HCT116 (cell line): Measurements from ENCODE around the gene ERC2. TPM values are rescaled to one million over a fixed set of nuclear protein-coding genes. Genes with fewer than 3 reads are reported as not detected.

ENCODE experiments used
- ATAC-seq: fragments of 200-7000 bp; cut with Tn5 transposase; 2 replicates; pipeline ENCODE4 v1.9.1; 2020; ENCODE audit warnings: mild to moderate bottlenecking, moderate library complexity
- BruUV-seq: library from RNA; stranded (reverse); fragments of 400-500 nt; replicated peaks from 2 replicates; lab custom pipeline; 2021; lab: Mats Ljungman, UMichigan
- CTCF ChIA-PET: fragments of 300-600 bp; sonication (Branson Sonifier 250); formaldehyde crosslinking; loops from one replicate; lab custom pipeline; 2021; ENCODE audit warnings: antibody characterized with exemption; lab: Charles Lee
- POLR2A ChIA-PET: fragments of 300-600, 350-600 bp; sonication (Branson Sonifier 250); formaldehyde crosslinking; loops from one replicate; lab custom pipeline; 2021; ENCODE audit warnings: antibody characterized with exemption; lab: Charles Lee
- RAD21 ChIA-PET, 2 experiments: fragments of 300-600 bp; sonication (Branson Sonifier 250); formaldehyde crosslinking; loops; one replicate each; lab custom pipeline; 2023; ENCODE audit warnings: low total read pairs in 2 of 2; ENCODE audit not compliant: uncharacterized antibody in 2 of 2, unreplicated experiment in 2 of 2, low non-redundant PET in 1 of 2; lab: Charles Lee
- DNase-seq: peaks from one replicate; pipeline ENCODE4 v3.0.0-alpha.2; 2010; ENCODE audit warnings: low read depth, low spot score
- H2AFZ ChIP-seq: fragments of 200-600 bp; shearing (Covaris generic), sonication (generic); 2 replicates; pipeline ENCODE4 v1.6.1; 2017; ENCODE audit warnings: low read depth, mixed run types, mixed read lengths, antibody characterized with exemption, low read length; ENCODE audit not compliant: poor library complexity, severe bottlenecking
- H3K27ac ChIP-seq: 2 replicates; pipeline ENCODE4 v1.5.1; 2012; ENCODE audit warnings: low read depth, low read length
- H3K27me3 ChIP-seq: fragments of 200-600 bp; sonication (generic); 2 replicates; pipeline ENCODE4 v1.6.1; 2016; ENCODE audit warnings: mixed run types, low read length, mixed read lengths; ENCODE audit not compliant: insufficient read depth
- H3K36me3 ChIP-seq, 2 experiments: fragments of 200-500 bp in 1 of 2; fragments of 200-600 bp in 1 of 2; sonication (Bioruptor generic) in 1 of 2; sonication (generic) in 1 of 2; 2 replicates each; pipeline versions ENCODE4 v1.5.1 to v1.6.1; 2014 to 2016; ENCODE audit warnings: low read length in 2 of 2, inconsistent platforms in 1 of 2, mixed read lengths in 1 of 2, mixed run types in 1 of 2; ENCODE audit not compliant: insufficient read depth in 2 of 2, control insufficient read depth in 1 of 2
- H3K4me1 ChIP-seq, 2 experiments: fragments of 200-600 bp in 1 of 2; sonication (generic) in 1 of 2; 2 replicates each; pipeline versions ENCODE4 v1.5.1 to v1.6.1; 2012 to 2017; ENCODE audit warnings: low read length in 2 of 2, inconsistent platforms in 1 of 2, mild to moderate bottlenecking in 1 of 2, mixed read lengths in 1 of 2, mixed run types in 1 of 2, moderate library complexity in 1 of 2; ENCODE audit not compliant: insufficient read depth in 2 of 2, control insufficient read depth in 1 of 2
- H3K4me2 ChIP-seq: fragments of 200-600 bp; sonication (generic); 2 replicates; pipeline ENCODE4 v1.6.1; 2017; ENCODE audit warnings: mixed run types, low read length, mixed read lengths
- H3K4me3 ChIP-seq, 2 experiments: fragments of 200-600 bp in 1 of 2; sonication (generic) in 1 of 2; replicated peaks in 1 of 2; 2 replicates each; pipeline ENCODE4 v1.5.1; 2011 to 2016; ENCODE audit warnings: low read length in 2 of 2, control low read depth in 1 of 2, low read depth in 1 of 2, mild to moderate bottlenecking in 1 of 2, mixed read lengths in 1 of 2, mixed run types in 1 of 2
- H3K79me2 ChIP-seq: fragments of 200-600 bp; sonication (generic); 2 replicates; pipeline ENCODE4 v1.6.1; 2017; ENCODE audit warnings: mild to moderate bottlenecking, mixed run types, low read length, moderate library complexity, mixed read lengths; ENCODE audit not compliant: insufficient read depth
- H3K9ac ChIP-seq: fragments of 200-600 bp; sonication (generic); 2 replicates; pipeline ENCODE4 v1.6.1; 2016; ENCODE audit warnings: low read length, mixed read lengths
- H3K9me2 ChIP-seq: fragments of 200-600 bp; sonication (generic), shearing (Covaris generic); 2 replicates; pipeline ENCODE4 v1.6.1; 2017; ENCODE audit warnings: mixed run types, mild to moderate bottlenecking, moderate library complexity; ENCODE audit not compliant: insufficient read depth
- H3K9me3 ChIP-seq, 2 experiments: fragments of 200-500 bp in 1 of 2; fragments of 200-600 bp in 1 of 2; sonication (Bioruptor generic) in 1 of 2; sonication (generic) in 1 of 2; 2 replicates each; pipeline ENCODE4 v1.6.1; 2014 to 2017; ENCODE audit warnings: low read length in 2 of 2, mixed read lengths in 2 of 2, inconsistent platforms in 1 of 2, low read depth in 1 of 2, mild to moderate bottlenecking in 1 of 2, mixed run types in 1 of 2, moderate library complexity in 1 of 2; ENCODE audit not compliant: control insufficient read depth in 1 of 2, insufficient read depth in 1 of 2
- H4K20me1 ChIP-seq: fragments of 200-600 bp; sonication (generic), shearing (Covaris generic); 2 replicates; pipeline ENCODE4 v1.6.1; 2017; ENCODE audit warnings: mixed run types, mild to moderate bottlenecking, moderate library complexity; ENCODE audit not compliant: insufficient read depth
- ATF3 ChIP-seq: IDR thresholded peaks from 2 replicates; pipeline ENCODE4 v1.6.1; 2012
- CBX3 ChIP-seq: IDR thresholded peaks from 2 replicates; pipeline ENCODE4 v1.6.1; 2012; ENCODE audit warnings: low read depth
- EGR1 ChIP-seq: IDR thresholded peaks from 2 replicates; pipeline ENCODE4 v1.6.1; 2012; ENCODE audit warnings: low read depth
- ELF1 ChIP-seq: IDR thresholded peaks from 2 replicates; pipeline ENCODE4 v1.6.1; 2012; ENCODE audit warnings: low read depth, borderline replicate concordance
- EZH2 ChIP-seq: fragments of 200-600 bp; sonication (generic); IDR thresholded peaks from 2 replicates; pipeline ENCODE4 v1.6.1; 2017; ENCODE audit warnings: antibody characterized with exemption, mixed run types
- EZH2phosphoT487 ChIP-seq: fragments of 200-600 bp; IDR thresholded peaks from 2 replicates; pipeline ENCODE4 v1.6.1; 2018; ENCODE audit warnings: antibody characterized with exemption, borderline replicate concordance
- FOSL1 ChIP-seq: IDR thresholded peaks from 2 replicates; pipeline ENCODE4 v1.6.1; 2012; ENCODE audit warnings: low read depth
- JUND ChIP-seq: IDR thresholded peaks from 2 replicates; pipeline ENCODE4 v1.6.1; 2012
- MAX ChIP-seq: IDR thresholded peaks from 2 replicates; pipeline ENCODE4 v1.6.1; 2012
- POLR2A ChIP-seq: IDR thresholded peaks from 2 replicates; pipeline ENCODE4 v1.7.0; 2011; ENCODE audit warnings: borderline replicate concordance; ENCODE audit not compliant: insufficient read depth, insufficient read length; ENCODE audit errors: extremely low read depth
- POLR2AphosphoS5 ChIP-seq: IDR thresholded peaks from 2 replicates; pipeline ENCODE4 v1.6.1; 2011; ENCODE audit warnings: mild to moderate bottlenecking, low read depth, low read length, moderate library complexity
- REST ChIP-seq: IDR thresholded peaks from 2 replicates; pipeline ENCODE4 v1.6.1; 2012; ENCODE audit warnings: low read depth
- SIN3A ChIP-seq: IDR thresholded peaks from 2 replicates; pipeline ENCODE4 v1.6.1; 2012; ENCODE audit warnings: low read depth
- SP1 ChIP-seq: IDR thresholded peaks from 2 replicates; pipeline ENCODE4 v1.6.1; 2012; ENCODE audit warnings: low read depth
- SRF ChIP-seq: IDR thresholded peaks from 2 replicates; pipeline ENCODE4 v1.6.1; 2012; ENCODE audit warnings: low read depth
- YY1 ChIP-seq: IDR thresholded peaks from 2 replicates; pipeline ENCODE4 v1.6.1; 2011; ENCODE audit warnings: low read length, low read depth, moderate library complexity, mild to moderate bottlenecking; ENCODE audit not compliant: insufficient replicate concordance; ENCODE audit errors: extremely low read depth
- ZFX ChIP-seq: fragments of 450-650 bp; IDR thresholded peaks from 2 replicates; pipeline ENCODE4 v1.6.1; 2017
- intact Hi-C: fragments of 100-400 bp; cut with micrococcal nuclease; formaldehyde crosslinking; loops from 2 replicates; pipeline ENCODE4 v1.10.0; 2022
- total RNA-seq: library from RNA; stranded (reverse); gene quantifications from one replicate; pipeline ENCODE4 v1.2.1, GENCODE V29; 2021; ENCODE audit not compliant: unreplicated experiment

ERC2 gene
- total RNA-seq, 1 experiment from 2014 or later: not detected

- TF ChIP-seq REST (no peak), SIN3A (no peak), MAX (no peak), ELF1 (no peak), POLR2AphosphoS5 (no peak), ZFX (no peak), JUND (no peak), SP1 (no peak), SRF (no peak)
Measured at GRCh38 chr3:56064684-56065083, 403.6 kb downstream of the ERC2 start (continued).

GRCh38 chr3:56061279-56061626 lies 407.0 kb downstream of the ERC2 start:
- no peaks in the 10 kb centered on the region for H3K36me3 ChIP-seq
- no peak for ATAC-seq
- no peak overlapping the region for H3K4me2 ChIP-seq
- TF ChIP-seq ZFX: no peak
- no peak for TF ChIP-seq EGR1
- TF ChIP-seq CBX3: no peak
- TF ChIP-seq ELF1: no peak
- TF ChIP-seq FOSL1: no peak
- no peak for TF ChIP-seq EZH2
- no peak for TF ChIP-seq SP1
- no peak for TF ChIP-seq YY1
- no peak for TF ChIP-seq ATF3
- no peak for TF ChIP-seq MAX
- TF ChIP-seq EZH2phosphoT487: no peak
- no peak for TF ChIP-seq REST
- no peak for TF ChIP-seq POLR2A
- no peak for TF ChIP-seq POLR2AphosphoS5
- TF ChIP-seq, all 23 proteins: peak for 0
- Histone ChIP-seq H3K9me2 (no peaks in the 10 kb centered on the region), H3K9me3 (no peaks in the 10 kb centered on the region; a peak in 1 of 4 replicates), H4K20me1 (no peaks in the 10 kb centered on the region), H3K4me1 (no peaks in the 10 kb centered on the region), H2AFZ (no peak overlapping the region), H3K79me2 (no peaks in the 10 kb centered on the region), H3K27ac (no peak overlapping the region), H3K27me3 (no peaks in the 10 kb centered on the region), H3K4me3 (no peak overlapping the region), H3K9ac (no peak overlapping the region)
- DNase-seq: no peak
- intact Hi-C loops: no loop called here
- RAD21 ChIA-PET: no interaction called here
- CTCF ChIA-PET: no interaction called here
- POLR2A ChIA-PET: no interaction called here
- BruUV-seq: no TSS peak
